Activated CD8-positive, alpha-beta memory T cell treated with anti-CD3 and anti-CD28 coated beads, Interleukin-2, amount 10 ng/mL, durations not matched to agents 7 days and 5 days (primary cell): ENCODE measurements around the gene PLTP. TPM values are rescaled to one million over a fixed set of nuclear protein-coding genes. Genes with fewer than 3 reads are reported as not detected.
"Not testable (repeated sequence)": the region's sequence is repeated elsewhere in the genome, so short reads cannot be mapped to it uniquely, and the experiment has no call there.

Experiments used
- ATAC-seq: fragments of 150-1000 bp; cut with Tn5 transposase; one replicate; pipeline ENCODE4 v1.10.0; 2021; ENCODE audit warnings: moderate library complexity
- CTCF ChIA-PET: fragments of 350-600 bp; sonication (Branson Sonifier 250); formaldehyde crosslinking; loops from one replicate; lab custom pipeline; 2021; ENCODE audit warnings: antibody characterized with exemption; lab: Charles Lee
- DNase-seq: peaks from one replicate; pipeline ENCODE4 v3.0.0-alpha.2; 2020
- H3K27ac Mint-ChIP-seq: one replicate; pipeline ENCODE4 v1.8.0; 2021; ENCODE audit warnings: mild to moderate bottlenecking, mixed read lengths
- H3K27me3 Mint-ChIP-seq: one replicate; pipeline ENCODE4 v1.8.0; 2021; ENCODE audit warnings: mixed read lengths
- H3K36me3 Mint-ChIP-seq: one replicate; pipeline ENCODE4 v1.8.0; 2021; ENCODE audit warnings: mild to moderate bottlenecking, mixed read lengths
- H3K4me1 Mint-ChIP-seq: one replicate; pipeline ENCODE4 v1.8.0; 2021; ENCODE audit warnings: mixed read lengths
- H3K4me3 Mint-ChIP-seq: one replicate; pipeline ENCODE4 v1.8.0; 2021; ENCODE audit warnings: mild to moderate bottlenecking, moderate library complexity, mixed read lengths
- H3K9me3 Mint-ChIP-seq: one replicate; pipeline ENCODE4 v1.8.0; 2022; ENCODE audit warnings: low read depth, mixed read lengths
- total RNA-seq, 2 experiments: library from RNA; stranded (reverse); gene quantifications; one replicate each; pipeline ENCODE4 v1.2.3, GENCODE V29; 2021

PLTP gene, protein sequence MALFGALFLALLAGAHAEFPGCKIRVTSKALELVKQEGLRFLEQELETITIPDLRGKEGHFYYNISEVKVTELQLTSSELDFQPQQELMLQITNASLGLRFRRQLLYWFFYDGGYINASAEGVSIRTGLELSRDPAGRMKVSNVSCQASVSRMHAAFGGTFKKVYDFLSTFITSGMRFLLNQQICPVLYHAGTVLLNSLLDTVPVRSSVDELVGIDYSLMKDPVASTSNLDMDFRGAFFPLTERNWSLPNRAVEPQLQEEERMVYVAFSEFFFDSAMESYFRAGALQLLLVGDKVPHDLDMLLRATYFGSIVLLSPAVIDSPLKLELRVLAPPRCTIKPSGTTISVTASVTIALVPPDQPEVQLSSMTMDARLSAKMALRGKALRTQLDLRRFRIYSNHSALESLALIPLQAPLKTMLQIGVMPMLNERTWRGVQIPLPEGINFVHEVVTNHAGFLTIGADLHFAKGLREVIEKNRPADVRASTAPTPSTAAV
- total RNA-seq: 1 to 10 TPM; 3.2 to 3.3 TPM

DNA sequence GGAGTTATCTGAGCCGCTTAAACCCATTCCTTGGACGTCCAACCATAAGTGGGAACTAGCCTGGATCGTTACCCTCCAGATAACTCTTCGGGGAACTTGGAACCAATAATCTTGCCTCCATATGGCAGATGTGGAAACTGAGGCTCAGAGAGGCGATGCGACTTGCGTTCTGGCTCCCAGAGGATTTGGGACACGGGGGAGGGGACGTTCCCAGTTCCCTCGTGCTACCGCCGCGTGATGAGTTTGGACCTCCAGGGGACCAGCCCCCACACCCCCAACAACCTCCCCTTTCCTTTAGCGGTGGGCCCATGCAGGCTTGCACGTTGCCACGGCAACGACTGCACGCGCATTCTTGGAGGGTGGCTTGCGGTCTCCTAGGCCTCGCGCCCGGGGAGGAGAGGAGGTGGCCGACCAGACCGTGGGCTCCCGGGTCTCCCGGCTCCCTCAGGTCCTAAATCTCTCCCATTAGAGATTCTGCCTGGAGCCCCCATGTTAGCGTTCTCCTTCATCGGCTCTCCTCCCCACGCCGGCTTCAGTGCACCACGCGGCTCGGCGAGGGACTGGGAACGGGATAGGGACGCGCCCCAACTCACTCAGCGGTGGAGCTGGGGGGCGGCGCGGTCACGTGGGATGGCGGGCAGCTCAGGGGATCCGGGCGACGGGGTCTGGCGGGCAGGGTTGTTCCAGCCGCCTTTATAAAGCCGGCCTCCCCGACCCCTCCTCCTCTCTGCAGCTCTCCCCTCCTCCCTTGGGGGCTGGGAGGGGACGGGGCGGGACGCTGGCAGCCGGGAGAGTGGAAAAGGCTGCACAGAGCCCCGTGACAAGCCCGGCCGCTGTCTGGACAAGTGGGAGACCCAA lies at the start of gene PLTP:
TSS of gene PLTP (minus strand) at position 670 of the 858 bp plus-strand sequence. CDS start 703 bp downstream, outside the sequence.
- Mint-ChIP-seq H3K4me3 (peak within 1 kb of the TSS; percentile 67), H3K27me3 (peaks cover 20% of the 10 kb centered on the region), H3K27ac (peak within 1 kb of the TSS; percentile 71), H3K36me3 (no peaks in the 10 kb centered on the region), H3K9me3 (no peaks in the 10 kb centered on the region), H3K4me1 (peaks cover 22% of the 10 kb centered on the region)
- ATAC-seq (no peak), DNase-seq (peak; percentile 59)
- CTCF ChIA-PET: interaction anchor here (0.9 to 2.5 kb wide), 3 partner anchors 12 to 102 kb away, joined by 3 to 9 read pairs (median 4); no protein-coding TSS in a partner anchor

DNA sequence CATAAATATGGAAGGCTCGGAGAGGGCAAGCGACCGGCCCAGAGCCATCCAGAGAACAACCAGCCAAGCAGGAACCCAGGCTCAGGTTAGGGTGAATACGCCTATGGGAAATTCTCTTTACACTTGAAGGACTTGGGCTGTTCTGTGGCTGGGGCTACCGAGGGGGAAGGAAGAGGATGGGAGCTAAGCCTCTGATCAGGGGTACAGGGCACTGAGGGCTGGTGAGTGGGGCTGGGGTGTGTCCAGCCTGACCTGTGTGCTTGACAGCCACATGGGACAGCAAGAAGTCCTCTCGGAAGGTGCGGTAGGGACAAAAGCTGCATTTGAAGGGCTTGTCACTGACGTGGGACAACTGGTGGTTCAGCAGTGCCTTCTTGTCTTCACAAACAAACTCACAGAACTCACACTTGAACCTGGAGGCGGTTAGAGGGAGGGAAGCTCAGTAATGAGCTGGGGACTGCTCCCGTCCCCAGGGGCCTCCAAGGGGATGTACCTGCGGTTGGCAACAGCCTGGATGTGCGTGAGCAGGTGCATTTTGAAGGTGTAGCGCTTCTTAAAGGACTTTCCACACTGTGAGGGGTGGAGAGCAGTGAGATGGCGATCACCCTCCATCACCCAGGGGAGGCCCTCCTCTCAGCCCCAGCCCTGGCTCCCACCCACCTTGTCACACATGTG lies 48.1 kb upstream of the PLTP start:
- DNase-seq (no peak), ATAC-seq (no peak)
- Mint-ChIP-seq H3K4me3 (no peak overlapping the region), H3K36me3 (peaks cover 52% of the 10 kb centered on the region), H3K27me3 (no peaks in the 10 kb centered on the region), H3K9me3 (no peaks in the 10 kb centered on the region), H3K27ac (no peak overlapping the region), H3K4me1 (peaks cover 4% of the 10 kb centered on the region)
- CTCF ChIA-PET: interaction anchor here (1.3 to 6.7 kb wide), 6 partner anchors 10 to 161 kb away, joined by 3 to 53 read pairs (median 13); partner anchors contain the start of gene ZNF335

DNA sequence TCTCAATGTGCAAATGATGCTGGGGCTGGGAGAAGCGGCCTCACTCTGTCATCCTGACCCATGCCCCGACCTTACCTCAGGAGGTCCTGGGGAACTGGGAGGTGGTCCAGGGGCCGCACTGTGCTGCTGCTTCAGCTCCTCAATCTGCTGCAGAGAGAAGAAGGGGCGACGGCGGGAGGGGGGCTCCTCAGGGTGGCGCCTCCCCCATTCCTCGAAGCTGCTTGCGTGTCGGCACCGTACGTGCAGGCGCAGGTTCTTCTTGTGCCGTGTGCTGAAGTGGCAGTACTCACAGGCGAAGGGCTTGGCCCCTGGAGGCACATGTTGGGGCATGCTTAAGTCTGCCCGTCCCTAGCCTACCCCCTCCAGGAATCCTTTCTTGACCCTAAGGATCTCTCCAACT lies 47.2 kb upstream of the PLTP start:
- H3K27ac Mint-ChIP-seq: no peak overlapping the region
- H3K9me3 Mint-ChIP-seq: no peaks in the 10 kb centered on the region
- H3K4me3 Mint-ChIP-seq: no peak overlapping the region
- H3K27me3 Mint-ChIP-seq: no peaks in the 10 kb centered on the region
- DNase-seq: no peak
- CTCF ChIA-PET: interaction anchor here (0.6 to 6.7 kb wide), 6 partner anchors 11 to 587 kb away, joined by 3 to 53 read pairs (median 4); partner anchors contain the start of gene ZNF335
- H3K36me3 Mint-ChIP-seq: peaks cover 48% of the 10 kb centered on the region
- no peak for ATAC-seq
- H3K4me1 Mint-ChIP-seq: peaks cover 4% of the 10 kb centered on the region

DNA sequence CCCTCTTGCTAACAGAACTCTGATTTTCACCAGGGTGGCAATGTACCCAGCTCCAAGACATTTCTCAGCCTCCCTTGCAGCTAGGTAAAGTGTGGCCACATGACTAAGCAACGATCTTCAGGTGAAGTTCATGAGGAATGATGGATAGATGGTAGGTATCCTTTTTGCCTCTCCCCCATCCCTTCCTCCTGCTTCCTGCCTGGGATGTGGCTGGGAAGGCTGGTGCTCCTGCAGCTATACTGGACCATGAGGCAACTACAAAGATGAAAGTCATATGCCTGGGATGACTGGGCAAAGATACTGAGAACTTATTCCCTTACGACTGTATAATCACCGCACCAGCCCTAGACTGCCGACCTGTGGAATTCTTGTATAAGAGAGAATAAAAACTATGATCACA lies 46.6 kb upstream of the PLTP start:
- CTCF ChIA-PET: interaction anchor here (0.6 to 6.7 kb wide), 7 partner anchors 10 to 586 kb away, joined by 3 to 53 read pairs (median 3); partner anchors contain the start of gene ZNF335
- DNase-seq: no peak
- H3K36me3 Mint-ChIP-seq: peaks cover 45% of the 10 kb centered on the region
- ATAC-seq: no peak
- no peak overlapping the region for H3K27ac Mint-ChIP-seq
- H3K9me3 Mint-ChIP-seq: no peaks in the 10 kb centered on the region
- H3K27me3 Mint-ChIP-seq: no peaks in the 10 kb centered on the region
- peaks cover 4% of the 10 kb centered on the region for H3K4me1 Mint-ChIP-seq
- H3K4me3 Mint-ChIP-seq: no peak overlapping the region

DNA sequence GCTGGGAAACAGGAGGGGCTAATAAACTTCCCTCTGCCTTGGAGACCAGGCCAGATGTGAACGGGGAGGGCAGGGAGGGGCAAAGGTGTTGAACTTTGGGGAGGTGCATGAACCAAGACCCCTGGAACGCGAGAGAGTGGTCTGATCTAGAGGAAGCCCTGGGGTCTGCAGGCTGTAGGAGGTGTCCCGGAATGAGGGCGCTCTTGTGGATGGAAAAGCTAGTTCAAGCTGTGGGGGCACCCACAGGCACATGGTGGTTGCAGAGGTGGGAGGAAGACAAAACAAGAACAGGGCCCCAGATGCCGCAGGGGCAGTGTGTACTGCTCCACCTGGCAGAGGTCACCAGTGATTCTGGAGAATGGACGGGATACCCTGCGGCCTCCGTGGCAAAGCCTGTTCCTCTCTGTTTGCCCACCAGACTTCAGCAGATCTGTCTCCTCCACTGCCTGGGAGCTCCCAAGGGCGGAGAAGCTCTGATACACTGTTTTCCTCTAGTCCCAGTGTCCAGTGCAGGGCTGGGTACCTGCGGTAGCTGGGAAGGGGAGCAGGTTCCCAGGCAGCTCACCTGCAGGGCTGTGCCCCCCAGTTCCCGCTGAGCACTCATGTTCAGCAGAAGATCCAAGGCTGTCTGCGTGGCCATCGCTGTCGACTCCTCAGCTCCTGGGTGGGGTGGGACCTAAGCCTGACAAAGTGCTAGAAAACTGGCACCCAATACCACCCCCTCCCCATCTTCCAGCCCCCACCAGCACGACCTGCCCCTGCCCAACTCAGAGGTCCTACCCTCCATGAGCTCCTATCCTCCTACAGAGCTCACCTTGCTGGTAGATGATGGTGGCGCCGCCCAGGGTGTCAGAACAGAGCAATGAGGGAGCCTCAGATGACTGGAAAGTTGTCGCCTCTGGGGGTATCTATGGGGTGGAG lies 45.3 kb upstream of the PLTP start:
- no peak for ATAC-seq
- H3K36me3 Mint-ChIP-seq: peaks cover 34% of the 10 kb centered on the region
- CTCF ChIA-PET: interaction anchor here (1.0 to 6.7 kb wide), 3 partner anchors 8 to 24 kb away, joined by 3 to 53 read pairs (median 5); partner anchors contain the start of gene ZNF335
- no peak overlapping the region for H3K4me3 Mint-ChIP-seq
- H3K9me3 Mint-ChIP-seq: no peaks in the 10 kb centered on the region
- no peak for DNase-seq
- H3K27me3 Mint-ChIP-seq: no peaks in the 10 kb centered on the region
- H3K27ac Mint-ChIP-seq: no peak overlapping the region
- H3K4me1 Mint-ChIP-seq: no peaks in the 10 kb centered on the region

DNA sequence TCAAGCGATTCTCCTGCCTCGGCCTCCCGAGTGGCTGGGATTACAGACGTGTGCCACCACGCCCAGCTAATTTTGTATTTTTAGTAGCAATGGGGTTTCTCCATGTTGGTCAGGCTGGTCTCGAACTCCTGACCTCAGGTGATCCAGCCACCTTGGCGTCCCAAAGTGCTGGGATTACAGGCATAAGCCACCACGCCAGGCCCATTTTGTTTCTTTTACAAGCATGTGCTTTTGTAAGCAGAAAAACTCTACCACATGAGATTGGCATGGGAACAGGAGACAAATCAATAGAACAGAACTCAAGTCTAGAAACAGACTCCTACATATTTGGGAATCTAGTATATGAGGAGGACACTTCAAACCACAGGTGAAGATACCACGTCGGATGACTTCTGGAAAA lies 44.4 kb upstream of the PLTP start:
- ATAC-seq, CTCF ChIA-PET, H3K4me3 Mint-ChIP-seq, H3K9me3 Mint-ChIP-seq, DNase-seq, H3K27me3 Mint-ChIP-seq, H3K27ac Mint-ChIP-seq, H3K4me1 Mint-ChIP-seq: not testable (repeated sequence)
- H3K36me3 Mint-ChIP-seq: peaks cover 37% of the 10 kb centered on the region

DNA sequence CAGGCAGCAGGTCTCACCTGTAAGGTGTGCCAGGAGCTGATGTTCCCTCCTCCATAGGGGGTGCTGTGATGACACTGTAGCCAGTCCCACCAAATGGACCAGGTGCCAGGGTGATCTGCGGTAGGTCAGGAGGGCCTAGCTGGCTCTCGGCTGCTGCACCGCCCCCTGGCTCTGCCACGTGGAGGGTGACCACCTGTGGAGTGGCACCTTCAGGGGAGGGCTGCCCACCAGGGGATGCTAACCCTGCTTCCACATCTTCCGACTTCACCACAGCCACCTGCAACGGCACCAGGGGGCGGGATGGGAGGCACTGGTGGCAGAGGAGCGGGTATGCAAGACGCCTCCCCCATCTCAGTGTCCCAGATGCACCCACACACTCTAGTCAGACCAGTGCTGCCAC lies 41.7 kb upstream of the PLTP start:
- no peak overlapping the region for H3K27ac Mint-ChIP-seq
- CTCF ChIA-PET: interaction anchor here (0.5 to 4.0 kb wide), 3 partner anchors 9 to 129 kb away, joined by 3 to 19 read pairs (median 3); no protein-coding TSS in a partner anchor
- H3K9me3 Mint-ChIP-seq: no peaks in the 10 kb centered on the region
- no peaks in the 10 kb centered on the region for H3K4me1 Mint-ChIP-seq
- no peak overlapping the region for H3K4me3 Mint-ChIP-seq
- DNase-seq: no peak
- H3K27me3 Mint-ChIP-seq: no peaks in the 10 kb centered on the region
- peaks cover 29% of the 10 kb centered on the region for H3K36me3 Mint-ChIP-seq
- ATAC-seq: no peak

DNA sequence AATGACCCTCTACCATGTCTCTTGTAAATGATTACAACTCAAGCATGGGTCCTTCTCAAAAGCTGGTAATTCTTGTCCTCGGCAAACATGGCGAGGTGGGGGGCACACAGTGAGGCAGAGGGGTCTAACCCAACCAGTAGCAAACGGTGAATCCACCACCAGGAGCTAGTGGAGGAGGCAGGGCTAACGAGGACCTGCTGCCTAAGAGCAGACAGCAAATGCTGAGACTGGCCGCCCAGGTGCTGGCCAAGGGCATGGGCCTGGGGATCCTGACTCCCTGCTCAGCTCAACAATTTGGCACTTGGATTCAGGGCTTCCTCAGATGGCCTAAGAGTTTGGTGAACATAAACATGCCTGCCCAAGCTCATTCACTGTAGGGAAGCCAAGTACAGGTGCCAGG lies 40.9 kb upstream of the PLTP start:
- DNase-seq: no peak

DNA sequence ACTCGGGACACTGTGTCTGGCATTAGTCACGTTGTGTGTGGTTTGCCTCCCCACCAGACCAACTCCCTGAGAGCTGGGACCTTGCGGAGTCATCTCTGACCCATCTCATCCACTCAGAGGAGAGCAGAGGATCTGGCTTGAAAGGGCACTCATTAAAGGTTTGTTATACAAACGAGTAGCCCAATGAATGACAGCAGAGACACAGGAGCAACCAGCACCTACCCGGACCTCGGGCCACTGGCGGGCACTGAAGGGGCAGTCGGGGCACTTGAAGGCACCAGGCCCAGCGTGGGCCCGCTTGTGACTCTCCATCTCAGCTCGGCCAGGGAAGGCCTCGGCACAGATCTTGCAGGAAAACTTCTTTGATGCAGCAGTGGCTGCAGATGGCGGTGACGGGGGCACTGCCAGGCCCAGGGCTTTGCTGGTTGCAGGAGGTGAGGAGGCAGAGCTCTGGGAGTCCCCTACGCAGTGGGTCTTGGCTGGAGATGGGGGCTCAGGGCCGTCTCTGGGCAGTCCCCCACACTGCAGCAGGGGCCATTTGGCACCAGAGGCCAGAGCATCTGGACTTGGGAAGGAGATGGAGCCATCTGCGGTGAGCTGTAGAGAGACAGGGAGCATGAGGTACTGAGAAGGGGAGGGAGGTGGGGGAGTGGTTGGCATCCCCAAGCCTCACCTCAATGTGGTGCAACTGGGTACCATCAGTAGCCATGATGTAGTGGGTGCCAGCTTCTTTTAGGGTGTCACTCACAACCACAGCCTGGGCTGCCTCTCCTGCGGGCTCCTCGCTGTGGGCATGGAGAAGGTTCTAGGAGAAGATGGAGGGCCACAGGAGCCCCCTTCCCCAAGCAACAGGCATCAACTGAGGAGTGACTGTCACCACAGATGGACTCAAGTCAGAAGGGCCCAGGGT lies 40.2 kb upstream of the PLTP start:
- no peaks in the 10 kb centered on the region for H3K27me3 Mint-ChIP-seq
- no peak overlapping the region for H3K4me3 Mint-ChIP-seq
- ATAC-seq: no peak
- CTCF ChIA-PET: interaction anchor here (0.7 to 4.0 kb wide), 4 partner anchors 11 to 128 kb away, joined by 3 to 19 read pairs (median 4); no protein-coding TSS in a partner anchor
- no peaks in the 10 kb centered on the region for H3K9me3 Mint-ChIP-seq
- no peak overlapping the region for H3K27ac Mint-ChIP-seq
- no peak for DNase-seq
- peaks cover 25% of the 10 kb centered on the region for H3K36me3 Mint-ChIP-seq
- peaks cover under 1% of the 10 kb centered on the region for H3K4me1 Mint-ChIP-seq

More for the DNA sequence above, 40.9 kb upstream of the PLTP start:
- Mint-ChIP-seq H3K4me3 (no peak overlapping the region), H3K27me3 (no peaks in the 10 kb centered on the region), H3K27ac (no peak overlapping the region), H3K4me1 (no peaks in the 10 kb centered on the region), H3K9me3 (no peaks in the 10 kb centered on the region), H3K36me3 (peaks cover 25% of the 10 kb centered on the region)
- ATAC-seq: no peak
- CTCF ChIA-PET: interaction anchor here (0.7 to 4.0 kb wide), 5 partner anchors 8 to 129 kb away, joined by 3 to 19 read pairs (median 3); no protein-coding TSS in a partner anchor

DNA sequence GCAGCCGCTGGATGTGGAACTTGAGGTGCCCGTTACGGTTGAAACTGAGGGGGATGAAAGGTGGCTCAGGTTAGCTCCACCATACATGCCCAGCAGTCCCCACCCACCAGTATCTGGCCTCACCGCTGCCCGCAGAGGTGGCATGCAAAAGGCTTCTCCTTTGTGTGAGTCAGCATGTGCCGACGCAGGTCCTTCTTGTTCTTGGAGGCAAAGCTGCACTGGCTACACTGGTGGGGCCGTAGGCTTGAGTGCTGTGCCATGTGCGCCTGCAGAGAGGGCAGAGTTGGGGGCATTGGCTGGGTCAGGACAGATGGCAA lies 38.3 kb upstream of the PLTP start:
- Mint-ChIP-seq H3K36me3 (peaks cover 35% of the 10 kb centered on the region), H3K27ac (no peak overlapping the region), H3K27me3 (no peaks in the 10 kb centered on the region), H3K9me3 (no peaks in the 10 kb centered on the region), H3K4me1 (peaks cover 19% of the 10 kb centered on the region), H3K4me3 (no peak overlapping the region)
- DNase-seq (no peak), ATAC-seq (no peak)
- CTCF ChIA-PET: interaction anchor here (0.7 to 3.9 kb wide), 4 partner anchors 12 to 20 kb away, joined by 3 to 10 read pairs (median 3); no protein-coding TSS in a partner anchor
